ENCODE results near the gene FLRT2.

FLRT2 gene

DNA sequence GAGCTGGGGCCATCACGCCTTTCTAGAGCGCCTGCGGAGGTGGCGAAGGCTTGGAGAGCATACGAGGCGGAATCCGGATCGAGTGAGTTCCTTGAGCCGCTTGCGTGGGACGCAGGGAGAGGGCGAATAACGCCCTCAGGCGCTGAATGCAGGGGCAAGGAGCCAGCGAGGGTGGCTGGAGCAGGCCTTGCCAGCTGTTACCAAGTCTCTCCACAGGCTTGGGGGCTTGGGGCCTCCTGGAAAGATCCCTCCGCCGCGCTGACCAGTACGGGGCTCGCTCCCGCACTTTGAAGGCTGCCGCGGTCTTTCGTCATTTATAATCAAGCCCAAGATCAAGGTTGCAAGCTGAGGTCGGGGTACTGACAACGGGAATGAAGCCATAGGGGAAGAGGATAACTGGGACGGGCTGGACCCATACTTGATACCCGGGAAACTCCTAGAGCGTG lies 1.2 kb downstream of the FLRT2 start:
- no peak for DNase-seq

DNA sequence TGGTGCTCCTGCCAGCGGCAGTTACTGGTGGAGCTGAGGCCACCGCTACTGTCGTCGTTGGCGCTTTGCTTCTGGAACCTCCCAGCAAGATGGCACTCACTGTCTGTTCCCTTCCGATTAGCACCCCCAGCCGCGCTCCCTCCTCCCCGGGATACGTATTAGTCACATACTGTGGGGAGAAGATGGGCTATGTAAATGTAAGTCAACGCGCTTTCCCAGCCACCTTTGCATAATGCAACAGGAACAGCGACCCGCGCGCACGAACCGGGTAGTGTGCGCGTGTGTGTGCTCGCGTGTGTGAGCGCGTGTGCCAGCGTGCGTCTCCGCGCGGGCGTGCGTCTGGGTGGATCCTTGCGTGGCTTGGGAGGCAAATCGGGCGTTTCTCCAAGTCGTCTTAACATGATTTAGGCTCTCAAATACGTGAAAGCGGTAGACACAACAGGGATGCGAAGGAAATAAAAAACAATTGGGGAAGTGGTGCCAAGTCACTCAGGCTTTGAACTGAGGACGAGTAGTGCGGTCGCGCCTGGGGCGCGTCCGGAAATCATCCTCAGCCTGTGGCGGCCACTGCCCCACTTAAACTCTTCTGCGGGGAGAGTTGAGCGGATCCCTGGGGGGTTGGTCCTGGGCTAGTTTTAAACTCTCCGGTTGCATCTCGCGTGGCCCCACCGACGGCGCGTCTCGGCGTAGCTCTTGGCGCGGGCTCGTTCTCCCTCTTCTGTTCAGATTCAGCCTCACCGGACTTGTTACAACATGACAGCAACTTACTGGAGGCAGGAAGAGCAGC lies 1.8 kb downstream of the FLRT2 start:
- DNase-seq: peak; percentile 59

- no peak for DNase-seq
These were observed 2.6 kb downstream of the FLRT2 start for GRCh38 chr14:85532374-85533022.

GRCh38 chr14:85533023-85533860 lies 3.3 kb downstream of the FLRT2 start:
- no peak for DNase-seq

DNA sequence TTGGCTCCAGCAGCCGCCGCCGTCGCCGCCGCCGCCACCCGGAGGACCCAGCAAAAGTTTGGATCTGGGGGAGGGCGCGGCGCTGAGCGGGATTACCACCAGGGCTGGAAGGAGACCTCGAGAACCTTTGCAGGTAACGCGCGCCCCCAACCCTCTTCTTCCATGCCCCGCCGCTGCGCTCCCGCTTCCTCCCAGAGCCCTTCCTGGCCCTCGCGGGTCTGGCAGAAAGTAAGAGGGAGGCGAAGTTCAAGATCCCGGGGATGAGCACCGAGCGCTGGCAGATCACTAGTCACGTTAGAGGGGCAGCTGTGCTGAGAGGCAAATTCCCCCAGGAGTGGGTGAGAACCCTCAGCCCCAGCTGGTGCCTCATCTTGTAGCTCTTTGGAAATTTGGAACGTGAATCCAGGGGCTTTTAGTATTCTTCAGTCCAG lies 3.9 kb downstream of the FLRT2 start:
- DNase-seq: no peak

DNA sequence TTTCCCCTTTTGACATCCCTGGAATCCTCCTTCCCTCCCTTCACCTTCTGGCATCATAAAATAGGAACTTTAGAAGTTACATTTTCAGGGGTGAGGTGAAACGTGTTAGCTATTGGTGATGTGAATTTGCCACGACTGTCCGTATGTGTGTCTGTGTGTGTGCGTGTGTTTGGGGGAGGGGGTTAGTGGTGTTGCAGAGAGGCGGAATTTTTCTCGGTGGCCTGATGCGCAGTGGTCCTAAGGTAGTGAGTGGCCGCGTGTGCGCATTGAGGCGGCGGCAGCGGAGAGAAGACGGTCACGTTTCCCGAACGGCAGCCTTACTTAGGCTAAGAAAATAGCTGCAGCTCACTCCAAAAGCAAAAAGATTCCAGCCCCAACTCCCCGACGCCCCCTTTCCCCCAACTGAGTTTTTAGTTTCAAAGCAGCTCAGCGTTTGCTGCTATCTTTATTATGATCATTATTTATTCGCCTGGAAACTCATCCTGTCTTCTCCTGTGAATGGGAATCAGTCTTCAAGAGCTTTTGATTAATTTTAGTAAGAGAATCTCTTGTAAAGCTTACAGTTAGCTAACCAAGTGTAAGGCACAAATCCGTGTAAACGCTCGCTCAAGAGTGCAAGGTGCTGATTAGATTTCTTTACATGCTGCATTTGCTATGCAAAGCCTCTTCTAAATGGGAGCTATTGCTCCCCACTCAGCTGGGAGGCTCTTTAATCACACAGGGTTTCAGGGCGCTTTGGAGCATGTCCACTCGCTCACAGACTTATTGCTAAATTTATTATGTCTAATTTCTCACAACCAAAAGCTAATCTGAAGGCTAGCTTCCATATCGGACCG lies 4.7 kb downstream of the FLRT2 start:
- no peak for DNase-seq

GRCh38 chr14:85535321-85535720 lies 5.4 kb downstream of the FLRT2 start:
- DNase-seq: no peak

GRCh38 chr14:85535991-85536832 lies 6.3 kb downstream of the FLRT2 start:
- DNase-seq: peak; percentile 70

- DNase-seq: no peak
These were observed 6.9 kb downstream of the FLRT2 start for GRCh38 chr14:85536833-85537190.

DNA sequence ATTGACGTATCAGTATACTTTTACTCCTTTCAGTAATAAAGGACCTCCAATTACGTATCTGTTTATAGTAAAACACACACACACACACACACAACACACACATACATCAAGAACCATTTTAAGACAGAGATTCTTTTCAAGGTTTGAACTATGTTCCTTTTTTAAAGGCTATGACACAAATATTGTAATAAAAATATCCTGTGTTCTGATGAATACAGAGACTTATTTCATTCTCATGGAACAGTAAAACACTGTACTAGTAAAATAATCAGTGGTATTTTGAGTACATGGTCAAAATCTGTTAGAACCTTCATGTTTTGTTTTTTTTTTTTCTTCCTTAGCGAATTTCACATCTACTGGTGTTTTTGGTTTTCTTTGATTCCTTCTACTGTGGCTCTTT lies 7.6 kb downstream of the FLRT2 start:
- DNase-seq: no peak

GRCh38 chr14:85538636-85539035 lies 8.7 kb downstream of the FLRT2 start:
- no peak for DNase-seq

GRCh38 chr14:85539510-85539909 lies 9.6 kb downstream of the FLRT2 start:
- no peak for DNase-seq

GRCh38 chr14:85542623-85543022 lies 12.7 kb downstream of the FLRT2 start:
- no peak for DNase-seq

GRCh38 chr14:85545738-85546137 lies 15.8 kb downstream of the FLRT2 start:
- no peak for DNase-seq

DNA sequence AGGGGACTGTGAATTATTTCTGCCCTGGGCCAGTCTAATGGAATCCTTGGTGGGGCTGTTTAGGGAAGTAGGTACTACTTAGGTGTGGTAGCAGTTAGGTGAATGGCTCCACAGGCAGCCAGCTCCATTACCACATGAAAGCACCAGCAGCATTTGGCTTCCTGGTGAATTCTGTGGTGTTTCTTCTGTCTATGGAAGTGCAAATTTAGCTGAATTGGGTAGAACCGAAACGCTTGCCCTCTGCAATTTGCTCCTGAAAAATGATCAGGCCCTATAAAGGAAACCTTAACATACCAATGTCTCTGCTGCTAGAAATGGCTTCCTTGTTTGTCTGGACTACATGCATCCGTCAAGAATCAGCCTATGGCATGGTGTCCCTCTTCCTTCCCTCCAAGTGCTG lies 16.4 kb downstream of the FLRT2 start:
- DNase-seq: no peak

GRCh38 chr14:85549697-85550096 lies 19.8 kb downstream of the FLRT2 start:
- DNase-seq: no peak

GRCh38 chr14:85554106-85554505 lies 24.2 kb downstream of the FLRT2 start:
- no peak for DNase-seq

DNA sequence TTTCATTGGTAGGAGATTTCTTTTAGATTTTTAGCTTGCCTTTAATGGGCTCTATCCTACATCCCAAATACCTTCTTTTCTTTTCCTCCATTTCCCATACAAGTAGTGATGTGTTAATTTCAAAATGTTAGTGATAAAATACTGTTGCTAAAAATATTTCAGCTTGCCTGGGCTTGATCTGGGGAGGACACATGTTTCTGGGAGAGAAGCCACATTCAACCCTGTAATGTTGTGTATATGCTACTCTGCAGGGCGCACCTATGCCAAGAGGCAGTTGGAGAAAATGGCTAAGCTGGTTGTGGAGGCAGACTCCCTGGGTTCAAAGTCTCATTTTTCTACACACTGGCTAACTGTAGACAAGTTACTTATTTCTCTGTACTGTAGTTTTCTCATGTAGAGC lies 26.3 kb downstream of the FLRT2 start:
- DNase-seq: no peak

DNA sequence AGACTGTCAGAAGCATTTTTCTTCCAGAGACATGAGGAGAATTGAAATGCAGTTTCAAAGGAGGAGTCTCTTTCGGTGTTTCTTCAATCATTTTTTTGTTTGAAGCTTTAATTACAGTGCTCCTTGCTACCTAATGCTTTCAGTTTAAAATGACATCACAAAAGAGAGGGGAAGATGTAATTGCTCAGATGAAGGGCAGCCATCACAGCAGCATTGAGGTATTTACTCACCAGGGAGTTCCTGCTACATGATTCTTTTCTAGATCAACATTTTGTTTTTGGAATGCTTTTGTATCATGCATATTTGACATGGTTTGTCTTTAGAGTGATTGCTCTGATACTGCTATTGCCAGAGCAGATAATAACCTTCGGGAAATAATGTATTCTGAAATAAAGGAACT lies 28.6 kb downstream of the FLRT2 start:
- no peak for DNase-seq

DNA sequence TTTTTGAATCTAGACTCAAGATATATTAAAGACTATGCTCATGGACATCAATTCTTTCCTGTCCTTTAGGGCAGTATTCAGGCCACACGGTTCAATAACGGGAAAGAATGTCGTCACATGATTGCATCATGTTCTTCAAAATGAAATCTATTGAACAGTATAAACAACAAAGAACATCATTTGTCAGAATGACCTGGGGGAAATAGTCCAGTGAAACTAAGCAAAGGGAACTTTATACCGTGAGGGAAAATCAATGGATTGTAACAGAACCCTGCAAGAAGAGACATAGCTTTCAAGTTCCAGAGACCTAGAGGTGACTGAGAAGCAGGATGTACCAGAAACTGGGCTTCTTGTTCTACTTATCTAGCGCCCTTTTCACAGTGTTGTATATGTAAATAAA lies 32.7 kb downstream of the FLRT2 start:
- no peak for DNase-seq

DNA sequence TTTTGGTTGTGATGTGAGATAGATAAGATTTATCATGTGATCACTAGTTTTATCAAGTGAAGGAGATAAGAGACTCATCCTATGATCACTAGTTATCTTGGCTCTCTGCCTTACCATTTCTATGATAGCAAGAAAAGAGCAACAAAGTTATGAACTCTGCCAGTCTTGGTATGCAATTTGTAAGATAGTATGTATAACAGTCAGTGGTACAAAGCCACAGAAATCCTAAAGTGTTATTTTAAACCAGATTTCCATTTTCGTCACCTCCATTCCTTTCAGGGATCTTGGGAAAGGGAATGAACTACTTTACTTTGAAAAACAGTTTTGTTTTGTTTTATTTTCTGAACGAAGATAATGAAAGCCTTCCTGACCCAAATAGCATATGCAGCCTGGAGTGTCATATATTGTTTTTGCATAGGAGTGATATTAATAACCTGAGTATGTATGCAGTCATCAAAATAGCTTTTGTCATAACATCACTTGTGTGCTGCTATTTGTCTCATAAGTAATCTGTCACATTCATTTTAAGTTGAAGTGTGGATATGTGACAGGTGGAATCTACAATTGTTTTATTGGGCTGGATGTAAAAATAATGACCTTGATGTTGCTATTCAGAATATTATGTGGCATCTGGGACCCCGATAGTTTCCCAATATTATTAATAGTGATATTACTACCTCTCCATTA lies 35.0 kb downstream of the FLRT2 start:
- no peak for DNase-seq
